Stimulated activated CD8-positive, alpha-beta memory T cell treated with anti-CD3 and anti-CD28 coated beads, Interleukin-4, amount 100 ng/mL, for 48 hours (primary cell): ENCODE measurements around the gene IGLON5.
A peak's percentile ranks its signal among the peaks of the same experiment; 100 is the strongest.

Experiments used
- DNase-seq: peaks from one replicate; pipeline ENCODE4 v3.0.0-alpha.2; 2020

The IGLON5 gene

GRCh38 chr19:51318687-51319648, 7.5 kb downstream of the IGLON5 start:
- no peak for DNase-seq

- DNase-seq: no peak
These were observed 8.3 kb downstream of the IGLON5 start for GRCh38 chr19:51319649-51320279.

- DNase-seq: no peak
These were observed 8.8 kb downstream of the IGLON5 start for GRCh38 chr19:51320280-51320657.

- no peak for DNase-seq
These were observed 10.4 kb downstream of the IGLON5 start for GRCh38 chr19:51321799-51322198.

GRCh38 chr19:51323481-51324166, 12.2 kb downstream of the IGLON5 start:
- no peak for DNase-seq

- no peak for DNase-seq
These were observed 12.7 kb downstream of the IGLON5 start for GRCh38 chr19:51324167-51324481.

- DNase-seq: peak; percentile 57
These were observed 13.9 kb downstream of the IGLON5 start for GRCh38 chr19:51325161-51325976.

GRCh38 chr19:51326216-51327065, 15.0 kb downstream of the IGLON5 start:
- peak; percentile 31 for DNase-seq

- DNase-seq: peak; percentile 79
These were observed 15.9 kb downstream of the IGLON5 start for GRCh38 chr19:51327066-51328001.

- DNase-seq: no peak
These were observed 18.0 kb downstream of the IGLON5 start for GRCh38 chr19:51329411-51329810.

- no peak for DNase-seq
These were observed 18.9 kb downstream of the IGLON5 start for GRCh38 chr19:51330366-51330765.

GRCh38 chr19:51331193-51331592, 19.7 kb downstream of the IGLON5 start:
- DNase-seq: no peak

GRCh38 chr19:51331716-51332115, 20.3 kb downstream of the IGLON5 start:
- no peak for DNase-seq

- DNase-seq: peak; percentile 49
These were observed 22.5 kb downstream of the IGLON5 start for GRCh38 chr19:51333836-51334460.

- no peak for DNase-seq
These were observed 25.9 kb downstream of the IGLON5 start for GRCh38 chr19:51337141-51337860.

- DNase-seq: no peak
These were observed 26.6 kb downstream of the IGLON5 start for GRCh38 chr19:51337861-51338562.

- DNase-seq: peak; percentile 92
These were observed 27.3 kb downstream of the IGLON5 start for GRCh38 chr19:51338563-51339312.

GRCh38 chr19:51339313-51339686, 27.9 kb downstream of the IGLON5 start:
- no peak for DNase-seq
